Type B pancreatic cell (in vitro differentiated cells): Measurements from ENCODE around the gene PPT2. TPM values are rescaled to one million over a fixed set of nuclear protein-coding genes. Genes with fewer than 3 reads are reported as not detected.

Source experiments
- DNase-seq: peaks from one replicate; pipeline ENCODE4 v3.0.0; 2021; ENCODE audit warnings: mixed read lengths; ENCODE audit not compliant: unreplicated experiment; ENCODE audit errors: extremely low spot score
- H3K27ac Mint-ChIP-seq: 2 replicates; pipeline ENCODE4 v1.8.0; 2021; ENCODE audit warnings: mild to moderate bottlenecking, mixed read lengths
- H3K27me3 Mint-ChIP-seq: 2 replicates; pipeline ENCODE4 v1.8.0; 2021; ENCODE audit warnings: mixed read lengths
- H3K36me3 Mint-ChIP-seq: 2 replicates; pipeline ENCODE4 v1.8.0; 2021; ENCODE audit warnings: mixed read lengths
- H3K4me1 Mint-ChIP-seq: one replicate; pipeline ENCODE4 v1.8.0; 2021; ENCODE audit warnings: mixed read lengths; ENCODE audit not compliant: unreplicated experiment
- H3K4me3 Mint-ChIP-seq: 2 replicates; pipeline ENCODE4 v1.8.0; 2021; ENCODE audit warnings: mild to moderate bottlenecking, mixed read lengths
- H3K9me3 Mint-ChIP-seq: 2 replicates; pipeline ENCODE4 v1.8.0; 2021; ENCODE audit warnings: mixed read lengths
- CTCF ChIP-seq: fragments of 200-600 bp; sonication (generic); conservative IDR thresholded peaks from 2 replicates; pipeline ENCODE4 v1.5.0; 2021; ENCODE audit warnings: antibody characterized with exemption, mild to moderate bottlenecking
- total RNA-seq: library from RNA; stranded (reverse); gene quantifications from 2 replicates; pipeline ENCODE4 v1.2.1, GENCODE V29; 2021; ENCODE audit warnings: low replicate concordance

The PPT2 gene
- total RNA-seq, 1 donor from 2014 or later = 46.9 TPM

DNA sequence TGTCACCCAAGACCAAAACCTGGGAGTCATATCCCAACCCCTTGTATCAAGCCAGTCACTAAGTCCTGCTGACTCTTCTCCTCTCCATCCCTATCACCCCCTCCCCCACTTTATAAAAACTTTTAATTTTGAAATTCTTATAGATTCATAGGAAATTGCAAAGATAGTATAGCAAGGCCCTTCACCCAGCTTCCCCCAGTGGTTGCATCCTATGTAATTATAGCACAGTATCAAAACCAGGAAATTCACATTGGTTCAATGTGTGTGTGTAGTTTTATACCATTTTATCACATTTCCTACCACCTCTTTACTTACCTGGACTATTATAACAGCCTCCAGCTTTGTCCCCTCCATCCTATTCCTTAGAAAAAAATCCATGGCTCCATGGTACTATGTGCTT, 4.1 kb downstream of the PPT2 start:
- no peaks in the 10 kb centered on the region for H3K9me3 Mint-ChIP-seq
- H3K4me3 Mint-ChIP-seq = no peak overlapping the region
- H3K27me3 Mint-ChIP-seq = no peaks in the 10 kb centered on the region
- DNase-seq = no peak
- H3K4me1 Mint-ChIP-seq = peaks cover 20% of the 10 kb centered on the region
- no peak overlapping the region for H3K27ac Mint-ChIP-seq
- H3K36me3 Mint-ChIP-seq = peaks cover 22% of the 10 kb centered on the region
- no peak for TF ChIP-seq CTCF

DNA sequence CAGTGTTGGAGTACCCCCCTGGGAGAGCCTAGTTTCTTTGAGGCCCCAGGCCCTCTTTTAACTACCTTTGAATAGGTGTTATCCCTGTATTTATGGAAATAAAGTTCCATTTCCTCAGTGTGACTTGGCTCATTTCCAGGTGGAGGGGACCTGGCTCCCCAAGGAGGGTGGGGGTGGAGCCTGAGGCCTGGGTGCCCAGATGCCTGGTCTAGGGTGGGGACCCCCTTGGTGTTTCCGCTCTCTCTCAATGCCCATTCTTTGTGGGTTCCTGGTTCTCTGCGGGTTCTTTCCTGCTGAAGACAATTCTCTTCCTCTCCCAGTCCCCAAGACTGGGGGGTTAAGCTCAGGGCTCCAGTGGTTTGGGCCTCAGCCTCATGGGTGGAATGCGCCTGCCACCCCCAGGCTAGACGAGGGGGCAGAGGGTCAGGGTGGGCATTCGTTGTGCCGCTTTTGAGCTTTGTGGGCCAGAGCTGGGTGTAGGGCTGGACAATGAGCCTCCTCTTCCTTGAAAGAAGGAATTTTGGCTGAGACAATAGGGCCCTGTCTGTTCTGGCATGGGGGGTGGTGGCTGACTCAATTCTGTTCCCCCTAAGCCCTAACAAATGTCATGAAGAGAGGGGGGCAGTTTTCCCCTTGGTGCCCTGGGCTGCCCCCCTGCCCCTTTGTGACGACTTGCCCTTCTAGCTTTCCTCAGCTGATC, 9.8 kb downstream of the PPT2 start:
- Mint-ChIP-seq H3K27ac (no peak overlapping the region), H3K36me3 (peaks cover 17% of the 10 kb centered on the region), H3K4me1 (peaks cover 8% of the 10 kb centered on the region), H3K27me3 (no peaks in the 10 kb centered on the region), H3K9me3 (no peaks in the 10 kb centered on the region), H3K4me3 (no peak overlapping the region)
- DNase-seq = no peak
- TF ChIP-seq CTCF = no peak

DNA sequence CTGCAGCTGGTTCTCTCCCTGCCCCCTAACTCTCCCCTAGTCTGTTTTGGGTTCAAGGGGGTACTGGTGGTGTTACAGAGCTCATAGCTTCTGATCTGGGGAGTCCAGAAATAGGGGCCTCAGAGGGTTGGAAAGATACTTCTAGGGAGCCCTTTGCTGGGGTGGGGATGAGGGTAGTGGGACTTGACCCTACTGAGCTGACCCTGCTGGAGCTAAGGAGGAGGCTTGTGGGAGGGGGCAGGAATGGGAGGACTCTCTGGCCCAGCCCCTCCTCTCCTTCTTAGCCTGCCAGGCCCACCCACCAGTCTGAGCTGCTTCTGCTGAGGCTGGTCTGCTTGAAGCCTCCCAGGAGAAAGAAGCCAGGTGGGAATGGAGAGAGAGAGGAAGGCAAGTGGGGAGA, 10.4 kb downstream of the PPT2 start, which contains the start of gene EGFL8:
EGFL8 (plus strand) TSS at position 301 of the 400 bp plus-strand sequence. CDS start 1,571 bp downstream, outside the sequence.
- TF ChIP-seq CTCF = no peak
- no peak for DNase-seq
- no peak within 1 kb of the TSS for H3K27ac Mint-ChIP-seq
- no peaks in the 10 kb centered on the region for H3K9me3 Mint-ChIP-seq
- no peak within 1 kb of the TSS for H3K4me3 Mint-ChIP-seq
- H3K27me3 Mint-ChIP-seq = no peaks in the 10 kb centered on the region
- peaks cover 19% of the 10 kb centered on the region for H3K36me3 Mint-ChIP-seq
- H3K4me1 Mint-ChIP-seq = peaks cover 8% of the 10 kb centered on the region

GRCh38 chr6:32166411-32167061, 12.6 kb downstream of the PPT2 start:
- peaks cover 34% of the 10 kb centered on the region for H3K36me3 Mint-ChIP-seq
- no peak for DNase-seq

GRCh38 chr6:32167154-32167760, 13.3 kb downstream of the PPT2 start:
- peaks cover 34% of the 10 kb centered on the region for H3K36me3 Mint-ChIP-seq
- peaks cover 8% of the 10 kb centered on the region for H3K4me1 Mint-ChIP-seq
- no peak for DNase-seq
- H3K9me3 Mint-ChIP-seq = no peaks in the 10 kb centered on the region
- H3K27me3 Mint-ChIP-seq = no peaks in the 10 kb centered on the region
- peak overlapping the region; percentile 86 for H3K27ac Mint-ChIP-seq
- peak overlapping the region; percentile 41 for H3K4me3 Mint-ChIP-seq
- TF ChIP-seq CTCF = no peak

More at GRCh38 chr6:32166411-32167061, 12.6 kb downstream of the PPT2 start:
- TF ChIP-seq CTCF = no peak
- H3K27ac Mint-ChIP-seq = no peak overlapping the region
- H3K4me1 Mint-ChIP-seq = peaks cover 8% of the 10 kb centered on the region
- H3K4me3 Mint-ChIP-seq = no peak overlapping the region
- no peaks in the 10 kb centered on the region for H3K27me3 Mint-ChIP-seq
- no peaks in the 10 kb centered on the region for H3K9me3 Mint-ChIP-seq
